Gastrocnemius medialis (tissue), 4 donors: ENCODE results near the gene NR1I2.

Experiments
- CTCF ChIP-seq, 5 experiments: fragments of 450-650 bp in 3 of 5; fragments of 200-600 bp in 2 of 5; sonication (generic) in 2 of 5; IDR thresholded peaks in 4 of 5; conservative IDR thresholded peaks in 1 of 5; 1 replicate in 4 of 5; 2 replicates in 1 of 5; pipeline ENCODE4 v1.5.1; 2016 to 2019; ENCODE audit warnings: antibody characterized with exemption in 5 of 5, mild to moderate bottlenecking in 3 of 5, moderate library complexity in 3 of 5
- POLR2A ChIP-seq, 2 donors: fragments of 450-650 bp; IDR thresholded peaks; one replicate each; pipeline ENCODE4 v1.6.1; 2017; ENCODE audit warnings: antibody characterized with exemption in 2 of 2, mild to moderate bottlenecking in 2 of 2, moderate library complexity in 2 of 2

GRCh38 chr3:119745942-119746341 lies 36.0 kb upstream of the NR1I2 start:
- TF ChIP-seq CTCF (IDR thresholded peaks at IDR 0.05 in 4 of 5, conservative IDR thresholded peaks at IDR 0.05 in 1 of 5) = no peak
- TF ChIP-seq POLR2A (IDR thresholded peaks at IDR 0.05) = no peak
